Stimulated activated naive CD8-positive, alpha-beta T cell treated with anti-CD3 and anti-CD28 coated beads, Interleukin-15, amount 100 ng/mL, for 72 hours (primary cell): Measurements from ENCODE around the gene MED27.

Source experiments
- ATAC-seq: fragments of 150-1000 bp; cut with Tn5 transposase; 2 replicates; pipeline ENCODE4 v1.10.0; 2021; ENCODE audit warnings: mild to moderate bottlenecking, moderate library complexity
- DNase-seq, 2 donors: peaks; one replicate each; pipeline ENCODE4 v3.0.0; 2021 to 2022
- H3K27ac Mint-ChIP-seq, 2 donors: one replicate each; pipeline ENCODE4 v1.8.0; 2022; ENCODE audit warnings: mild to moderate bottlenecking in 2 of 2, mixed read lengths in 2 of 2, moderate library complexity in 2 of 2
- H3K27me3 Mint-ChIP-seq: one replicate; pipeline ENCODE4 v1.8.0; 2022; ENCODE audit warnings: mixed read lengths
- H3K4me1 Mint-ChIP-seq: one replicate; pipeline ENCODE4 v1.8.0; 2022; ENCODE audit warnings: mild to moderate bottlenecking, mixed read lengths
- H3K4me3 Mint-ChIP-seq, 2 donors: one replicate each; pipeline ENCODE4 v1.8.0; 2022; ENCODE audit warnings: mild to moderate bottlenecking in 2 of 2, mixed read lengths in 2 of 2, moderate library complexity in 1 of 2
- H3K9me3 Mint-ChIP-seq, 2 donors: one replicate each; pipeline ENCODE4 v1.8.0; 2022; ENCODE audit warnings: mixed read lengths in 2 of 2

MED27 gene

GRCh38 chr9:131853434-131853833 is 226.2 kb downstream of the MED27 start:
- DNase-seq (no peak), ATAC-seq (peak; percentile 37)
- no peak overlapping the region for H3K4me3 Mint-ChIP-seq
- no peaks in the 10 kb centered on the region for H3K4me1 Mint-ChIP-seq
- no peak overlapping the region for H3K27ac Mint-ChIP-seq
- H3K9me3 Mint-ChIP-seq = no peaks in the 10 kb centered on the region
- H3K27me3 Mint-ChIP-seq = no peaks in the 10 kb centered on the region

GRCh38 chr9:131851414-131851813 is 228.3 kb downstream of the MED27 start:
- no peak overlapping the region for H3K27ac Mint-ChIP-seq
- H3K4me1 Mint-ChIP-seq = no peaks in the 10 kb centered on the region
- H3K4me3 Mint-ChIP-seq = no peak overlapping the region
- no peak for ATAC-seq
- no peaks in the 10 kb centered on the region for H3K9me3 Mint-ChIP-seq
- no peak for DNase-seq
- no peaks in the 10 kb centered on the region for H3K27me3 Mint-ChIP-seq

- no peaks in the 10 kb centered on the region for H3K27me3 Mint-ChIP-seq
- ATAC-seq = no peak
- H3K4me3 Mint-ChIP-seq = no peak overlapping the region
- no peaks in the 10 kb centered on the region for H3K4me1 Mint-ChIP-seq
- no peaks in the 10 kb centered on the region for H3K9me3 Mint-ChIP-seq
- no peak overlapping the region for H3K27ac Mint-ChIP-seq
- no peak for DNase-seq
These were observed 230.3 kb downstream of the MED27 start for GRCh38 chr9:131849391-131849790.

GRCh38 chr9:131848570-131849160 is 231.0 kb downstream of the MED27 start:
- ATAC-seq (no peak), DNase-seq (no peak)
- no peaks in the 10 kb centered on the region for H3K9me3 Mint-ChIP-seq
- H3K27ac Mint-ChIP-seq = peak overlapping the region in 1 of 2 donors; percentile 42
- peaks cover 4% of the 10 kb centered on the region for H3K27me3 Mint-ChIP-seq
- no peak overlapping the region for H3K4me3 Mint-ChIP-seq
- H3K4me1 Mint-ChIP-seq = no peaks in the 10 kb centered on the region

- H3K27ac Mint-ChIP-seq = no peak overlapping the region
- H3K9me3 Mint-ChIP-seq = no peaks in the 10 kb centered on the region
- no peak overlapping the region for H3K4me3 Mint-ChIP-seq
- DNase-seq = no peak
- peaks cover 12% of the 10 kb centered on the region for H3K27me3 Mint-ChIP-seq
- ATAC-seq = no peak
- no peaks in the 10 kb centered on the region for H3K4me1 Mint-ChIP-seq
These were observed 231.9 kb downstream of the MED27 start for GRCh38 chr9:131847665-131848354.

- DNase-seq (no peak), ATAC-seq (no peak)
- Mint-ChIP-seq H3K9me3 (no peaks in the 10 kb centered on the region), H3K4me3 (no peak overlapping the region), H3K27me3 (peaks cover 29% of the 10 kb centered on the region), H3K27ac (peak overlapping the region in 1 of 2 donors; percentile 54), H3K4me1 (no peaks in the 10 kb centered on the region)
These were observed 234.1 kb downstream of the MED27 start for GRCh38 chr9:131845305-131846298.

GRCh38 chr9:131844745-131845118 is 234.9 kb downstream of the MED27 start:
- peaks cover 33% of the 10 kb centered on the region for H3K27me3 Mint-ChIP-seq
- H3K4me3 Mint-ChIP-seq = no peak overlapping the region
- H3K9me3 Mint-ChIP-seq = no peaks in the 10 kb centered on the region
- peaks cover 4% of the 10 kb centered on the region for H3K4me1 Mint-ChIP-seq
- H3K27ac Mint-ChIP-seq = no peak overlapping the region
- DNase-seq = no peak
- ATAC-seq = no peak

GRCh38 chr9:131843989-131844744 is 235.5 kb downstream of the MED27 start:
- no peak overlapping the region for H3K27ac Mint-ChIP-seq
- no peak overlapping the region for H3K4me3 Mint-ChIP-seq
- H3K27me3 Mint-ChIP-seq = peaks cover 39% of the 10 kb centered on the region
- DNase-seq = no peak
- peaks cover 10% of the 10 kb centered on the region for H3K4me1 Mint-ChIP-seq
- H3K9me3 Mint-ChIP-seq = no peaks in the 10 kb centered on the region
- no peak for ATAC-seq

GRCh38 chr9:131841765-131842318 is 237.8 kb downstream of the MED27 start:
- ATAC-seq (no peak), DNase-seq (no peak)
- Mint-ChIP-seq H3K4me1 (peaks cover 11% of the 10 kb centered on the region), H3K9me3 (no peaks in the 10 kb centered on the region), H3K27ac (no peak overlapping the region), H3K4me3 (no peak overlapping the region), H3K27me3 (peaks cover 60% of the 10 kb centered on the region)

GRCh38 chr9:131840751-131841702 is 238.6 kb downstream of the MED27 start:
- H3K27ac Mint-ChIP-seq = no peak overlapping the region
- DNase-seq (no peak), ATAC-seq (no peak)
- peaks cover 68% of the 10 kb centered on the region for H3K27me3 Mint-ChIP-seq
- peaks cover 11% of the 10 kb centered on the region for H3K4me1 Mint-ChIP-seq
- H3K4me3 Mint-ChIP-seq = no peak overlapping the region
- no peaks in the 10 kb centered on the region for H3K9me3 Mint-ChIP-seq

GRCh38 chr9:131840220-131840619 is 239.4 kb downstream of the MED27 start:
- H3K9me3 Mint-ChIP-seq = no peaks in the 10 kb centered on the region
- peaks cover 11% of the 10 kb centered on the region for H3K4me1 Mint-ChIP-seq
- H3K27me3 Mint-ChIP-seq = peaks cover 76% of the 10 kb centered on the region
- no peak for ATAC-seq
- H3K27ac Mint-ChIP-seq = no peak overlapping the region
- no peak overlapping the region for H3K4me3 Mint-ChIP-seq
- DNase-seq = no peak

GRCh38 chr9:131839281-131840084 is 240.2 kb downstream of the MED27 start:
- no peak overlapping the region for H3K27ac Mint-ChIP-seq
- H3K4me3 Mint-ChIP-seq = no peak overlapping the region
- DNase-seq (no peak), ATAC-seq (no peak)
- H3K4me1 Mint-ChIP-seq = peaks cover 11% of the 10 kb centered on the region
- peaks cover 0 to 6% of the 10 kb centered on the region in 2 donors for H3K9me3 Mint-ChIP-seq
- peaks cover 84% of the 10 kb centered on the region for H3K27me3 Mint-ChIP-seq

GRCh38 chr9:131838530-131839280 is 241.0 kb downstream of the MED27 start:
- no peak for DNase-seq
- no peak for ATAC-seq
- Mint-ChIP-seq H3K4me3 (no peak overlapping the region), H3K27ac (no peak overlapping the region), H3K4me1 (peaks cover 11% of the 10 kb centered on the region), H3K27me3 (peaks cover 81% of the 10 kb centered on the region), H3K9me3 (peaks cover 0 to 14% of the 10 kb centered on the region in 2 donors)
